ENCODE results near the gene OR10A5.
A peak's percentile ranks its signal among the peaks of the same experiment; 100 is the strongest.
"Not testable (repeated sequence)": the region's sequence is repeated elsewhere in the genome, so short reads cannot be mapped to it uniquely, and the experiment has no call there.

The OR10A5 gene

GRCh38 chr11:6845383-6845782, at the start of gene OR10A5:
Gene OR10A5, plus strand, starts transcription at chr11:6845683. Its CDS starts 0 bp downstream, at chr11:6845683.
- no peak for DNase-seq (ENCODE audit: low spot score)

GRCh38 chr11:6799402-6799801, 46.1 kb upstream of the OR10A5 start, which contains the start of gene OR6A2:
Gene OR6A2, minus strand, starts transcription at chr11:6799689. Its CDS starts 3,981 bp downstream, at chr11:6795708.
- no peak for DNase-seq (ENCODE audit: low spot score)

GRCh38 chr11:6801075-6801474, 44.4 kb upstream of the OR10A5 start:
- not testable (repeated sequence) for DNase-seq (ENCODE audit: low spot score)

GRCh38 chr11:6812390-6813005, 33.0 kb upstream of the OR10A5 start:
- no peak for DNase-seq (ENCODE audit: low spot score)

- DNase-seq (ENCODE audit: low spot score), result no peak
Observed at GRCh38 chr11:6813656-6814055, 31.8 kb upstream of the OR10A5 start.

- peak; percentile 53 for DNase-seq (ENCODE audit: low spot score)
Observed at GRCh38 chr11:6817694-6818093, 27.8 kb upstream of the OR10A5 start.

GRCh38 chr11:6818967-6819366, 26.5 kb upstream of the OR10A5 start:
- DNase-seq (ENCODE audit: low spot score), result no peak

- no peak for DNase-seq (ENCODE audit: low spot score)
Observed at GRCh38 chr11:6824136-6824823, 21.2 kb upstream of the OR10A5 start.

GRCh38 chr11:6825231-6825744, 20.2 kb upstream of the OR10A5 start:
- DNase-seq (ENCODE audit: low spot score), result no peak

GRCh38 chr11:6828103-6828502, 17.4 kb upstream of the OR10A5 start:
- DNase-seq (ENCODE audit: low spot score), result no peak

GRCh38 chr11:6833356-6833755, 12.1 kb upstream of the OR10A5 start:
- no peak for DNase-seq (ENCODE audit: low spot score)

GRCh38 chr11:6834021-6834420, 11.5 kb upstream of the OR10A5 start:
- DNase-seq (ENCODE audit: low spot score), result no peak

GRCh38 chr11:6841694-6842093, 3.8 kb upstream of the OR10A5 start:
- DNase-seq (ENCODE audit: low spot score), result no peak

- DNase-seq (ENCODE audit: low spot score), result no peak
Observed at GRCh38 chr11:6843670-6844069, 1.8 kb upstream of the OR10A5 start.

- DNase-seq (ENCODE audit: low spot score), result no peak
Observed at GRCh38 chr11:6844356-6844755, 1.1 kb upstream of the OR10A5 start.

GRCh38 chr11:6850526-6850925, 5.0 kb downstream of the OR10A5 start:
- no peak for DNase-seq (ENCODE audit: low spot score)

- not testable (repeated sequence) for DNase-seq (ENCODE audit: low spot score)
Observed at GRCh38 chr11:6854801-6855200, 9.3 kb downstream of the OR10A5 start.

GRCh38 chr11:6855971-6856541, 10.6 kb downstream of the OR10A5 start:
- no peak for DNase-seq (ENCODE audit: low spot score)

GRCh38 chr11:6856871-6857270, 11.4 kb downstream of the OR10A5 start:
- DNase-seq (ENCODE audit: low spot score), result no peak

GRCh38 chr11:6862961-6863360, 17.5 kb downstream of the OR10A5 start, which contains the start of gene OR10A2:
Gene OR10A2, plus strand, starts transcription at chr11:6863057. Its CDS starts 6,698 bp downstream, at chr11:6869755.
- DNase-seq (ENCODE audit: low spot score), result no peak

GRCh38 chr11:6864438-6864837, 19.0 kb downstream of the OR10A5 start:
- no peak for DNase-seq (ENCODE audit: low spot score)

GRCh38 chr11:6871278-6871677, 25.8 kb downstream of the OR10A5 start:
- no peak for DNase-seq (ENCODE audit: low spot score)

- DNase-seq (ENCODE audit: low spot score), result no peak
Observed at GRCh38 chr11:6875761-6876160, 30.3 kb downstream of the OR10A5 start.
